ENCODE measurements around the gene MRPS9.

The MRPS9 gene

GRCh38 chr2:105090091-105090490 lies 52.2 kb downstream of the MRPS9 start:
- H3K4me3 ChIP-seq (ENCODE audit: low read depth, low read length), result no peak overlapping the region
- DNase-seq (ENCODE audit: low read depth), result no peak
- TF ChIP-seq CTCF (conservative IDR thresholded peaks at IDR 0.05; ENCODE audit: low read depth, low read length), result no peak

GRCh38 chr2:105092797-105093196 lies 54.9 kb downstream of the MRPS9 start:
- no peak overlapping the region for H3K4me3 ChIP-seq (ENCODE audit: low read depth, low read length)
- TF ChIP-seq CTCF (conservative IDR thresholded peaks at IDR 0.05; ENCODE audit: low read depth, low read length), result no peak
- DNase-seq (ENCODE audit: low read depth), result no peak

GRCh38 chr2:105099153-105099552 lies 61.3 kb downstream of the MRPS9 start:
- no peak for TF ChIP-seq CTCF (conservative IDR thresholded peaks at IDR 0.05; ENCODE audit: low read depth, low read length)
- DNase-seq (ENCODE audit: low read depth), result no peak
- H3K4me3 ChIP-seq (ENCODE audit: low read depth, low read length), result no peak overlapping the region

DNA sequence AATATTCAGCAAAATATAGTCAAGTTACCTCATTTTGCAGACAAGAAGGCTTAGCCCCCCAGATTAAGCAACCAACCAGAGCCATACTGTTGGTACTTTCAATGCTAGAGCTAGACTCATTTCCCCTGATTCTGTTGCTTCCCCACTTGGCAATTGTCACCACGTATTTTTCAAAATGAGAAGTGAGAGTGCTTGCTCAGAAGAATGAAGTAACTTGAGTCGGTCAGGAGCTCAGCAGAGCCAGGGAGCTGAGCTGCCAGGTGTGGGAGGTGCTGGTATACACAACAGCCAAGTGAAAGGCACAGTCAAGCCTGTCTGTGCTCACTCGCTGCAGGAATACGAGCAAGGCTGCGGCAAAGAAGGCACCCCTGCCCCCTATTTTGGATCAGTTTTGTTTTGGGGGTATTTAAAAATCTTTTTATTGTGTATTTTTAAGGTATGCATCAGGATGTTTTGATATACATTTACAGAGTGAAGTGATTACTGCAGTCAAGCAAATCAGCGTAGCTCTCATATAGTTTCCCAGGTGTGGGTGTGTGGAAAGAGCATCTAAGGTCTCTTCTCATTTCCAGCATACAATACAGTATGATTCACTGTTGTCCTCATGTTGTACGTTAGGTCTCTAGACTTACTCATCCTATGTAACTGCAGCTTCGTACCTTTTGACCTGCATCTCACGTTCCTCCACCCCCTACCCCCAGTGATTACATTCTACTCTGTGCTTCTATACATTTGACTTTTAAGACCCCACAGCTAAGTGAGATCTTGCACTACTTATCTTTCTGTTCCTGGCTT lies 62.4 kb downstream of the MRPS9 start:
- no peak overlapping the region for H3K4me3 ChIP-seq (ENCODE audit: low read depth, low read length)
- TF ChIP-seq CTCF (conservative IDR thresholded peaks at IDR 0.05; ENCODE audit: low read depth, low read length), result no peak
- no peak for DNase-seq (ENCODE audit: low read depth)

DNA sequence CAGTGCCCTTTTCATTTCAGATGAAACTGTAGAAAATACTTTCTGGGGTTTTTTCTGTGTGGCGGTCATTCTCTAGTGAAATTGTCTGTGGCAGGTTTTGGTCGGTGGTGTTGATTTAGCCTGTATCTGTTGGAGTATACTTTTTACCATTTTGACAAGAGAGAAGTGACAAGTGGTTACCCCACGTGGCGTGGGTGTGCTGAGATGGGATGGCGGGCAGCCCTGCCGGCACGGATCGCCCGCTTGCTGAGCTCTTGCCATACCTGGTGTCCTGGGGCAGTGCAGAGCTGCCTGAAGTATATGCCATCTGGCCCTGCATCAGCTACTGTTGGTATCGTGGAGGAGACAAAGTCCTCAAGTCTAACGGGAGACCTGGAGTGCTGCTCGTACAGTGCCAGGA lies 64.1 kb downstream of the MRPS9 start:
- H3K4me3 ChIP-seq (ENCODE audit: low read depth, low read length), result no peak overlapping the region
- DNase-seq (ENCODE audit: low read depth), result no peak
- no peak for TF ChIP-seq CTCF (conservative IDR thresholded peaks at IDR 0.05; ENCODE audit: low read depth, low read length)

DNA sequence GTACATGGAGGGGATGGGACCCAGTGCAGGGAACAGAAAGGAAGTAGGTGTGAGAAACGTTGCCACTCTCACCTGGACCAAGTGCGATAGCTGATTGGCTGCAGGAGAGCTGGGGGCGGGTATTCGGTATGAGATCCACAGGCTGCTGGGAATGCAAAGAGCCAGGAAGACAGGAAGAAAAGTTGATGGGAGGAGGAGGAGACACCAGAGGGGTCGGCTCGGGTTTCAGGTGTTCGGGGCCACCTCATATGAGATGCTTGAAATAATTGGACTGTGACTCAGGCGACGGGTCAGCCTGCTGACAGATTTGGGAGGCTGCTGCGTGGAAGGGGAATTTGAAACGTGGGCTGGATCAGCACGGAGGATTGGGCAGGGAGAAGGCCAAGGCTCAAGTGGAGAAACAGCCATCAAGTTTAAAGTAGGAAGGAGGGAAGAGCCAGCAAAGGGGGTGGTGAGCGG lies 65.1 kb downstream of the MRPS9 start:
- TF ChIP-seq CTCF (conservative IDR thresholded peaks at IDR 0.05; ENCODE audit: low read depth, low read length), result no peak
- peak; percentile 82 for DNase-seq (ENCODE audit: low read depth)
- no peak overlapping the region for H3K4me3 ChIP-seq (ENCODE audit: low read depth, low read length)

DNA sequence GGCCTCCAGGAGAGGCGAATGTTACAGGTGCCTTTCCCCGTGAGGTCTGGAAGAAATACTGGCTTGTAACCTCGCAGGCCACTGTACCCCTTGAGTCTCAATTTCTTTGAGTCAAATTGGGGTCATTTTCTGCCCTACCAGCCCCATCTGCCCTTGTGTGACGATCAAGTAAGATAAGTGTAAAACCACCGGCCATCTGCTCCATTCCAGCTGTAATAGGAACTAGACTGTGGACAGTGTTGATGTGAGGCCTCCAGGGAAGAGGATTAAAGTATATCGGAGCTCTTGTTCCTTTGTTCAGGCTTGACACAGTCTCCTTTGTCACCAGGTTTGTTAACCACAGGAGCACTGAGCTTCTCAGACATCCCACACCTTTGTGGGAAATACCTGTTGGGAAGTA lies 65.6 kb downstream of the MRPS9 start:
- H3K4me3 ChIP-seq (ENCODE audit: low read depth, low read length), result no peak overlapping the region
- no peak for DNase-seq (ENCODE audit: low read depth)
- no peak for TF ChIP-seq CTCF (conservative IDR thresholded peaks at IDR 0.05; ENCODE audit: low read depth, low read length)
